ENCODE measurements around the gene BOK.

The BOK gene

DNA sequence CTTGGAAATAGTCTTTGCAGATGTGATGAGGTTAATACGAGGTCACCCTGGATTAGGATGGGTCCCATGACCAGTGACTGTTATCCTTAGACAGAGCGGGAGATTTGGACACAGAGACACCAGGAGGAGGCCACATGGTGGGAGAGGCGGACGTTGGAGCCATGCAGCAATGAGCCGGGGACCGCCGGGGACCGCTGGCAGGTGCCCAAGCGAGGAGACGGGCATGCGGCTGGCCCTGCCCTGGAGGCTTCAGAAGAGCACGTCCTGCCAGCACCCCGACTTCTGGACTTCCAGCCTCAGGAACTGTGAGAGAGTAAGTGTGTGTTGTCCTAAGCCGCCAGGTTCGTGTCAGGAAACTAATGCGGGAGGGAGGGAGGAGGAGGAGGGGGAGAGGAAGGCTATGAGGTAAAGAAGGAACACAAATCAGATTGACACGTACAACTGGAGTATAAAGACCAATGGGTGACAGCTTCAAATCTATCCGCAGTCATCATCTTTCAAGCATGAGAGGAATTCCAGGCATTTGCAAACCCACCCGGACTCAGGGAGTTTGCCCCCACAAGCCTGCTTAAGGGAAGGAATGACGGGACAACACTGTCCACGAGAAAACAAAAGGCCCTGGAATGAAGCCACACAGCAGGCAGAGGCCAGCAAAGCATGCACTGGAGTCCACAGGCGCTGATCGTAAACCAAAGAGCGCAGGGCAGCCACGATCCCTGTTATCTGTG lies 11.6 kb upstream of the BOK start:
- DNase-seq (no peak), ATAC-seq (no peak)
- H3K27me3 Mint-ChIP-seq, result peaks cover 28% of the 10 kb centered on the region
- no peak overlapping the region for H3K4me3 Mint-ChIP-seq
- H3K9me3 Mint-ChIP-seq, result no peaks in the 10 kb centered on the region
- no peak overlapping the region for H3K27ac Mint-ChIP-seq
- H3K4me1 Mint-ChIP-seq, result peaks cover 4% of the 10 kb centered on the region

DNA sequence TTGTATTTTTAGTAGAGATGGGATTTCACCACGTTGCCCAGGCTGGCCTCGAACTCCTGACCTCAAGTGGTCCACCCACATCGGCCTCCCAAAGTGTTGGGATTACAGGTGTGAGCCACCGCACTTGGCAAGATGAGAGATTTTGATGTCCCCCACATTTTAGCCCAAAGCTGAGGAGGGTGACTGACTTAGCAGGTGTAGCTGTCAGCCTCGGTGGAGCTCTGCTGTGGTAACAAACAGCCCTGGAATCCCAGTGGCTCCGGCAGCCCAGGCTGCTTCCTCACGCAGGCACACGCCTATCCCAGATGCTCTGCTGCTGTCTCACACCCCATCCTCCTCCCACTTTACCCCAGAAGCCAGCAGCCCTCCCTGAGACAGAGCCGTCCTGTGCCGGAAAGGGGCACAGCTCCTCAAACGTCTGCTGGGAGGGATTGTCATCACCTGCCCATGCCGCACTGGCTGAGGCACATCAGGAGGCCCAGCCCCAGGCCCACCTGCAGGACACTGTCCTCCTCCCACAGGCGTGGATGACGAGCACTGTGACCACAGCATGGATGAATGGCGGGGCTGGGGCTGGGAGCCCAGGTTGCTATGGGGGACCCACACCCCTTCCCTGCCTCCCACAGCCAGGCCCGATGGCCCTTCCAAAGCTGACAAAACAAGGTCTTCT lies 10.6 kb upstream of the BOK start:
- H3K4me1 Mint-ChIP-seq, result peaks cover 4% of the 10 kb centered on the region
- ATAC-seq (no peak), DNase-seq (no peak)
- peaks cover 27% of the 10 kb centered on the region for H3K27me3 Mint-ChIP-seq
- H3K27ac Mint-ChIP-seq, result no peak overlapping the region
- H3K4me3 Mint-ChIP-seq, result no peak overlapping the region
- H3K9me3 Mint-ChIP-seq, result no peaks in the 10 kb centered on the region

DNA sequence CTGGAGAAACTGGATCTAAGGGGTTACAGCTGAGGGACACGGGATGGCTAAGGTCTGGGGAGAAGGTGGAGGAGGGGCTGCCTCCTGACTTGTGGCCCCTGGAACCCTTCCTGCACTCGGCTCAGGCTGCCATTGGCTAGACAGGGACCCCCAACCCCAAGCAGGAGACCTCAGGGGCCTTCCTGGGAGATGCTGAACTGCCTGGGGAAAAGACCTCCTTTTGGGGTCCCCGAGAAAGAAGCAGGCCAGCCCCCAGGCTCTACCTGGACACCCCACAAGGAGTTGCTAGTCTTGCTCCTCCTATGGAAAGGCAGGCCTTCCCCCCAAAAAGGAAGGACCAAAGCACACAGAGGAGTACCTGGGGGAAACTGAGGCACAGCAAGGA lies 10.1 kb upstream of the BOK start:
- Mint-ChIP-seq H3K9me3 (no peaks in the 10 kb centered on the region), H3K4me1 (peaks cover 4% of the 10 kb centered on the region), H3K27me3 (peaks cover 27% of the 10 kb centered on the region), H3K4me3 (no peak overlapping the region), H3K27ac (no peak overlapping the region)
- ATAC-seq, result no peak
- DNase-seq, result no peak

DNA sequence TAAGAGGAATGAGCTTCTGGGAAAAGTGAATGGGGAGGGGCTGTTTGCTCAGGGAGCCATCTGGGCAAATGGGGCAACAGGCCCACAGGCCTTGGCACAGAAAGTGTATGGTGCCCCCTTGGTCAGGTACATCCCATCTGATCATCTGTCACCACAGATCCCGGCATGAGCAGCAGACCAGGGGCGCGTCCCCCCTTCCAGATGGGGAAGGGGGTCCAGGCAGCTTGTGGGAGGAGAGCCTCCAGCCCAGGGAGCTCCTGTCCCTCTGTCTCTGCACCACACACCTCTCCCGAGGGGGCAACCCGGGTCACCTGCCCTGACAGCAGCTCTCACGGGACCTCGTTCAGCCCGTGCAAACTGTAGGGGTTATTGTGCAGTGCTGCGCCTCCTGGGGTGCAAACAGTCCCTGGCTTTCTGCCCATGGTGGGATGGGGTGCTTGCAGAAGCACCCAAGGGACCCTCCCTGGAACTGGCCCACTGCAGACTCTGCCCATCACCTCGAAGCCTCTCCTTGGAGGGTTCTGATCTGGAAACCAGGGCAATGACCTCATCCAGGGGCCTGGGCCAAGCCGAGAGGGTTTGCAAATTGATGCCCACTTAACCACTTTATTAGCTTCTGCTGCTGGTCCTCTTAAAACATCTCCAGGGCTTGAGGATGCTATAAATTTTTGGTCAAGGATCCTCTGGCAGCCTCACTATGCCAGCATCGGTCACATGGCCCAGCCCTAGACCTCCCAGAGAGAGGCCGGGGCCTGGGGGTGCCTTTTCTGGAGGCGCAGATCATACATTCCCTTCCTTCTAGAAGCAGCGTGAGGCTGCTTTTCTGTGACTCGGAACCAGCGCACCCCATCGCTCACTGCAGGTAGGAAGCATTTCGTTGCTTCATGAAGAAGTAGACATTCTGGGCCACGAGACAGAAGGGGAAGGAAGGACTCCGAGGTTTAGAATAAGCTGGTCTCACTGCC lies 7.6 kb upstream of the BOK start:
- DNase-seq (no peak), ATAC-seq (no peak)
- no peak overlapping the region for H3K4me3 Mint-ChIP-seq
- no peak overlapping the region for H3K27ac Mint-ChIP-seq
- H3K9me3 Mint-ChIP-seq, result no peaks in the 10 kb centered on the region
- H3K27me3 Mint-ChIP-seq, result peaks cover 44% of the 10 kb centered on the region
- H3K4me1 Mint-ChIP-seq, result peaks cover 10% of the 10 kb centered on the region

DNA sequence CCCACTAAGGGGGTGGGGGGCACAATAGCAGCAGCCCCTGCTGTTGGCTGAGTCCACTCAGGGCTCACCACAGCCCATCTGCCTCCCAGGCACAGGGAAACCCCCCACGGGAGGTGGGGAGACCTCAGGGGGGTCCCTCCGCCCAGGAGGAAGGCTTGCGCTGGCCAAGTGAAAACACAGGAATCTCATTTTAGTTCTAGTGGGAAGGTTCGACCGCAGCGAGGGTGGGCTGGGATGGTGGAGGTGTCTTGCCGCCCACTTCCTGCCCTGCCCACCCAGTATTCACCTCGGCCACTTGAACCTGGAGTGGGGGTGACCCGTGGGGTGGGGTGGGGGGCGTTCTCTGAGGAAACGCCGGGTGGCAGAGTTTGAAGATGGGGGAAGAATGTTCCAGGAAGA lies 6.9 kb upstream of the BOK start:
- no peaks in the 10 kb centered on the region for H3K9me3 Mint-ChIP-seq
- ATAC-seq (no peak), DNase-seq (no peak)
- H3K4me3 Mint-ChIP-seq, result no peak overlapping the region
- H3K4me1 Mint-ChIP-seq, result peaks cover 11% of the 10 kb centered on the region
- peaks cover 45% of the 10 kb centered on the region for H3K27me3 Mint-ChIP-seq
- no peak overlapping the region for H3K27ac Mint-ChIP-seq

DNA sequence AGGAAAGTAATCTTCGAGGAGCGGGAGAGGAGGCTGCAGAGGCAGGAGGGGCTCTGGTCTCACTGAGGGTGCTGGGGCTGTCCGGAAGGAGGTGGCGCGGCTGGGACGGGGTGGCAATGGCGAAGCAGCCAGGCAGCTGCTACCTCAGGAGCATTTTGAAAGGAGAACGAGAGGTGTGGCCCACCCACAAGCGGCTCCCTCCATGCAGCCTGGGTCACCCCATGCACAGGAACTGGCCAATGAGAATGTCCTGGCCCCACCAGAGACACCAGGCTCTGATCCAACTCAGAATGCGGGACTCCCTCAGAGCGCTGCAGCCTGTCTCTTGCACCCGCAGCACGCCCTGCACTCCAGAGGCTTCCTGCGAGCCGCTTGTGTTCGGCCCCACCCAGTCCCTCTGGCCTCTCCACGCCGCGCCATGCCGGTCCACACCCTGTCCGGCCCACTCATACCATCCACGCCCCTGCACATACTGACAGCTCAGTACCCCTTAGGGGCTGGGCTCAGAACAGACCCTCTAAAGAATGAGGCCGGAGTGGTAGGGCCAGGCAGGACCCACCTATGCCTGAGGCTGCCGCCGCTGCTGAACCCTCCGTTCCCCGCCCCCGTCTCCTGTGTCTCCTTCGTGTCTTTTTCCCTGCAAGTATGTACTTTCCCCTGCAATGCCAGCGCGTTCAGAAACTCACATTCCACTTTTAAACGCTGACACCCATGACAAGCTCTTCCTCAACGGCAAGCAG lies 6.4 kb upstream of the BOK start:
- peak; percentile 27 for ATAC-seq

GRCh38 chr2:241553512-241553830 lies 5.1 kb upstream of the BOK start:
- Mint-ChIP-seq H3K27ac (no peak overlapping the region), H3K4me1 (peaks cover 16% of the 10 kb centered on the region), H3K4me3 (no peak overlapping the region), H3K9me3 (peaks cover 12 to 15% of the 10 kb centered on the region in 2 donors), H3K27me3 (peaks cover 64% of the 10 kb centered on the region)
- no peak for ATAC-seq
- no peak for DNase-seq

More for the DNA sequence above, 6.4 kb upstream of the BOK start:
- H3K4me3 Mint-ChIP-seq, result no peak overlapping the region
- H3K4me1 Mint-ChIP-seq, result peaks cover 11% of the 10 kb centered on the region
- H3K9me3 Mint-ChIP-seq, result peaks cover 4 to 5% of the 10 kb centered on the region in 2 donors
- H3K27ac Mint-ChIP-seq, result no peak overlapping the region
- H3K27me3 Mint-ChIP-seq, result peaks cover 51% of the 10 kb centered on the region
- DNase-seq, result no peak

GRCh38 chr2:241553981-241554380 lies 4.6 kb upstream of the BOK start:
- DNase-seq (no peak), ATAC-seq (no peak)
- peaks cover 17% of the 10 kb centered on the region for H3K4me1 Mint-ChIP-seq
- no peak overlapping the region for H3K27ac Mint-ChIP-seq
- no peak overlapping the region for H3K4me3 Mint-ChIP-seq
- peaks cover 67% of the 10 kb centered on the region for H3K27me3 Mint-ChIP-seq
- peaks cover 12 to 15% of the 10 kb centered on the region in 2 donors for H3K9me3 Mint-ChIP-seq

DNA sequence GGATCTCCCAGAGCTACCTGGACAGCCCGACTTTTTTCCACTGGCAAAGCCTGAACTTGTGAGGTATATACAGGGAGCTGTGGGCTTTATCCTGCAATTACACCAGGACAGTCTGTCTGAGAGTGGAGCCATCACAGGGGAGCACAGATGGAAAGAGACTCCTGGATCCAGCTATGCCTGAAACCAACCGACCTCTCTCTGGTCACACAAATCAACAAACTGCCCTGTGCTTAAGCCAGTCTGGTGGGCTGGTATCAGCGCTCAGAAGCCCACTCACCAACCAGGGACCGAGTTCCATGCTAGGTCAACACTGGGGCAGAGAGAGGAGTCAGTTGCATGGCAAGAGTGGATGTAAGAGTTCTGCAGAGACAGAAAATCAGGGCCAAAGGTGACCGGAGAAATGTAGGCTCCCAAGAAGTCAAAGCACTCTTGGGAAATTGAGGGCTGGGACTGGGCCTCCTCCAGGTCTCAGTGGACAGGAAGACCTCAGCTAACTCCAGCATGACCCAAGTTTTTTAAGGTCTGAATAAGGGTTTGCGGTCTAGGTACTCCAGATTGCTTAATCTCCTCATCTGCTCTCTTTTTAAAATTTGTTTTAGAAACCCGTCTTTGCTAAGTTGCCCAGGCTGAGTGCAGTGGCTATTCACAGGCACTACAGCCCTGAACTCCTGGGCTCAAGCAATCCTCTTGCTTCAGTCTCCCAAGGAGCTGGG lies 3.8 kb upstream of the BOK start:
- Mint-ChIP-seq H3K4me1 (peaks cover 18% of the 10 kb centered on the region), H3K4me3 (no peak overlapping the region), H3K27ac (no peak overlapping the region), H3K27me3 (peaks cover 70% of the 10 kb centered on the region), H3K9me3 (peaks cover 12 to 15% of the 10 kb centered on the region in 2 donors)
- DNase-seq, result no peak
- no peak for ATAC-seq

GRCh38 chr2:241555711-241556110 lies 2.8 kb upstream of the BOK start:
- no peak overlapping the region for H3K4me3 Mint-ChIP-seq
- DNase-seq, result no peak
- H3K27me3 Mint-ChIP-seq, result peaks cover 79% of the 10 kb centered on the region
- peaks cover 23% of the 10 kb centered on the region for H3K4me1 Mint-ChIP-seq
- peaks cover 12 to 15% of the 10 kb centered on the region in 2 donors for H3K9me3 Mint-ChIP-seq
- no peak for ATAC-seq
- no peak overlapping the region for H3K27ac Mint-ChIP-seq

- Mint-ChIP-seq H3K4me3 (no peak overlapping the region), H3K27ac (no peak overlapping the region), H3K4me1 (peaks cover 18% of the 10 kb centered on the region), H3K9me3 (peaks cover 12 to 15% of the 10 kb centered on the region in 2 donors), H3K27me3 (peaks cover 77% of the 10 kb centered on the region)
- DNase-seq (no peak), ATAC-seq (no peak)
These were observed 1.8 kb upstream of the BOK start for GRCh38 chr2:241556746-241557145.

- Mint-ChIP-seq H3K9me3 (peaks cover 12 to 15% of the 10 kb centered on the region in 2 donors), H3K4me1 (peaks cover 18% of the 10 kb centered on the region), H3K27ac (no peak overlapping the region), H3K27me3 (peaks cover 67% of the 10 kb centered on the region), H3K4me3 (peak overlapping the region; percentile 46 to 62)
- peak in 1 of 2 donors; percentile 9 for DNase-seq
- ATAC-seq, result peak; percentile 58
These were observed 997 bp downstream of the BOK start for GRCh38 chr2:241559323-241560161.

GRCh38 chr2:241560162-241560882 lies 1.8 kb downstream of the BOK start:
- peaks cover 12 to 15% of the 10 kb centered on the region in 2 donors for H3K9me3 Mint-ChIP-seq
- H3K4me3 Mint-ChIP-seq, result peak overlapping the region; percentile 46 to 62
- DNase-seq (no peak), ATAC-seq (peak; percentile 6)
- H3K4me1 Mint-ChIP-seq, result peaks cover 18% of the 10 kb centered on the region
- no peak overlapping the region for H3K27ac Mint-ChIP-seq
- peaks cover 63% of the 10 kb centered on the region for H3K27me3 Mint-ChIP-seq

Data from stimulated activated naive CD8-positive, alpha-beta T cell treated with anti-CD3 and anti-CD28 coated beads, Interleukin-15, amount 100 ng/mL, for 72 hours (primary cell).